GM23338 (cell line): Measurements from ENCODE around the gene TDP2. TPM values are rescaled to one million over a fixed set of nuclear protein-coding genes. Genes with fewer than 3 reads are reported as not detected.
A peak's percentile ranks its signal among the peaks of the same experiment; 100 is the strongest.

Experiments
- ATAC-seq: fragments of 200-7000 bp; cut with Tn5 transposase; 3 replicates; pipeline ENCODE4 v1.9.1; 2020
- DNase-seq: peaks from one replicate; pipeline ENCODE4 v3.0.0-alpha.2; 2015; ENCODE audit warnings: low spot score
- H2AFZ ChIP-seq: fragments of 200-600 bp; sonication (generic); 2 replicates; pipeline ENCODE4 v1.8.0; 2016; ENCODE audit warnings: antibody characterized with exemption, mild to moderate bottlenecking, moderate library complexity
- H3F3A ChIP-seq: fragments of 200-600 bp; sonication (generic); replicated peaks from 2 replicates; pipeline ENCODE4 v1.8.0; 2017; ENCODE audit warnings: antibody characterized with exemption, mixed run types, low read depth
- H3K27ac ChIP-seq: fragments of 200-600 bp; sonication (generic); 2 replicates; pipeline ENCODE4 v1.6.1; 2016; ENCODE audit warnings: low read depth
- H3K27me3 ChIP-seq: fragments of 200-600 bp; sonication (generic); 2 replicates; pipeline ENCODE4 v1.8.0; 2016; ENCODE audit warnings: mild to moderate bottlenecking, mixed run types, moderate library complexity; ENCODE audit not compliant: insufficient read depth
- H3K36me3 ChIP-seq: fragments of 200-600 bp; sonication (generic); 2 replicates; pipeline ENCODE4 v1.8.0; 2016; ENCODE audit warnings: mild to moderate bottlenecking; ENCODE audit not compliant: insufficient read depth
- H3K4me1 ChIP-seq: fragments of 200-600 bp; sonication (generic); 2 replicates; pipeline ENCODE4 v1.8.0; 2016; ENCODE audit warnings: mild to moderate bottlenecking, moderate library complexity; ENCODE audit not compliant: insufficient read depth
- H3K4me2 ChIP-seq: fragments of 200-600 bp; sonication (generic); 2 replicates; pipeline ENCODE4 v1.7.1; 2017; ENCODE audit warnings: mixed run types
- H3K4me3 ChIP-seq: fragments of 200-600 bp; sonication (generic); 2 replicates; pipeline ENCODE4 v1.6.1; 2016; ENCODE audit warnings: mixed run types
- H3K79me2 ChIP-seq: fragments of 200-600 bp; sonication (generic); replicated peaks from 2 replicates; pipeline ENCODE4 v1.8.0; 2017; ENCODE audit warnings: mild to moderate bottlenecking; ENCODE audit not compliant: insufficient read depth
- H3K9me2 ChIP-seq: fragments of 200-600 bp; sonication (generic); 2 replicates; pipeline ENCODE4 v1.8.0; 2017; ENCODE audit not compliant: insufficient read depth
- H4K20me1 ChIP-seq: fragments of 200-600 bp; sonication (generic); replicated peaks from 2 replicates; pipeline ENCODE4 v1.8.0; 2017; ENCODE audit warnings: mild to moderate bottlenecking; ENCODE audit not compliant: insufficient read depth
- H3K27ac Mint-ChIP-seq: 2 replicates; pipeline ENCODE4 v1.8.0; 2020; ENCODE audit warnings: inconsistent platforms, mild to moderate bottlenecking, moderate library complexity, mixed read lengths
- H3K27me3 Mint-ChIP-seq: 3 replicates; pipeline ENCODE4 v1.8.0; 2022; ENCODE audit warnings: low read depth, mild to moderate bottlenecking, moderate library complexity, mixed read lengths, inconsistent platforms; ENCODE audit not compliant: insufficient read depth, poor library complexity
- H3K36me3 Mint-ChIP-seq: 3 replicates; pipeline ENCODE4 v1.8.0; 2021; ENCODE audit warnings: low read depth, mild to moderate bottlenecking, inconsistent platforms, moderate library complexity, mixed read lengths
- H3K4me1 Mint-ChIP-seq: 3 replicates; pipeline ENCODE4 v1.8.0; 2020; ENCODE audit warnings: mild to moderate bottlenecking, inconsistent platforms, mixed read lengths
- H3K4me3 Mint-ChIP-seq: 3 replicates; pipeline ENCODE4 v1.8.0; 2021; ENCODE audit warnings: moderate library complexity, mild to moderate bottlenecking, inconsistent platforms, mixed read lengths
- H3K9me3 Mint-ChIP-seq: 3 replicates; pipeline ENCODE4 v1.8.0; 2020; ENCODE audit warnings: moderate library complexity, mild to moderate bottlenecking, inconsistent platforms, mixed read lengths
- ETS1 ChIP-seq: IDR thresholded peaks from 2 replicates; pipeline ENCODE4 v1.6.1; 2016; ENCODE audit warnings: antibody characterized with exemption
- JUNB ChIP-seq: IDR thresholded peaks from one replicate; pipeline ENCODE4 v1.6.1; 2016; ENCODE audit warnings: antibody characterized with exemption; ENCODE audit not compliant: unreplicated experiment
- NANOG ChIP-seq: IDR thresholded peaks from 2 replicates; pipeline ENCODE4 v1.6.1; 2016; ENCODE audit warnings: antibody characterized with exemption, borderline replicate concordance
- POLR2AphosphoS5 ChIP-seq: IDR thresholded peaks from 2 replicates; pipeline ENCODE4 v1.6.1; 2016; ENCODE audit warnings: antibody characterized with exemption, low read depth
- STAT1 ChIP-seq: IDR thresholded peaks from one replicate; pipeline ENCODE4 v1.6.1; 2016; ENCODE audit warnings: antibody characterized with exemption; ENCODE audit not compliant: unreplicated experiment
- polyA plus RNA-seq: library from polyadenylated mRNA; unstranded; fragments of >200 nt; fragmentation: Nextera tagmentation; extraction: Ambion mirVana; gene quantifications from 2 replicates; pipeline ENCODE4 v1.2.1, GENCODE V29; 2016
- total RNA-seq: library from RNA; depleted of rRNA; stranded (reverse); fragments of >200 nt; shearing (Covaris generic); gene quantifications from 2 replicates; pipeline ENCODE4 v1.2.3, GENCODE V29; 2014
- TF ChIP-seq, protein P1 (sequence below): fragments of 250-450 bp; sonication (Bioruptor Pico); IDR thresholded peaks from 2 replicates; pipeline ENCODE4 v1.5.0; 2020; ENCODE audit warnings: mild to moderate bottlenecking, moderate library complexity

TDP2 gene
- total and polyA plus RNA-seq, 2 experiments from 2014 or later, result 46.8 to 47.8 TPM

DNA sequence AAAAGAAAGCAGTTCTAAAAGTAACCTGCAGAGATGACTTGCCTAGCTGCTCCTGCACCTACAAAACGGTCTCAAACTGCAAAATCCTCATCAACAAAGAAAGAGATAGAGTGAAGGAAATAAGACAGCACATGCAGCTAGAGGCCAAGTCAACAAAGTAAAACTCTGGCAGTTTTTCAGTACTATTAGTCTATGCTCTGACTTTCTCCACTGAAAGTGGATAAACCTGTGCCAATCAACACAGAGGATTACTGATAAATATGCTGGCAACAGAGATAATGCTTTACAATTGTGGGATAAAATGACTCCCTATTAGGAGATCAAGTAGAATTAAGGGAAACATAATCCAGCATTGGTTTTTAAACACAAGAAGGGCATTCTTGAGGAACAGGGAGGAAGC, 34.1 kb downstream of the TDP2 start:
- 0 out of 3 replicates have a peak, but pooled peaks cover 4% of the 10 kb centered on the region for H3K9me3 Mint-ChIP-seq
- H3K36me3 Mint-ChIP-seq, result peaks cover 10% of the 10 kb centered on the region; the same call in 1 of the 3 replicates
- Histone ChIP-seq H3K4me1 (peaks cover 15% of the 10 kb centered on the region; the same call in 1 of the 2 replicates), H3K4me3 (no peak overlapping the region), H4K20me1 (no peaks in the 10 kb centered on the region), H3K79me2 (no peaks in the 10 kb centered on the region), H3K36me3 (no peaks in the 10 kb centered on the region), H3K27ac (no peak overlapping the region), H3K9me2 (no peaks in the 10 kb centered on the region), H3K4me2 (no peak overlapping the region), H2AFZ (peak overlapping the region; percentile 61), H3F3A (no peaks in the 10 kb centered on the region), H3K27me3 (no peaks in the 10 kb centered on the region)
- ATAC-seq (peak; percentile 50; the same call in 2 of the 3 replicates), DNase-seq (no peak)
- H3K4me1 Mint-ChIP-seq, result peaks cover 31% of the 10 kb centered on the region
- H3K4me3 Mint-ChIP-seq, result no peak overlapping the region
- no peaks in the 10 kb centered on the region for H3K27me3 Mint-ChIP-seq
- no peak overlapping the region for H3K27ac Mint-ChIP-seq
- TF ChIP-seq ETS1 (no peak), STAT1 (no peak), JUNB (no peak), POLR2AphosphoS5 (no peak), NANOG (no peak)
- TF ChIP-seq, protein P1, sequence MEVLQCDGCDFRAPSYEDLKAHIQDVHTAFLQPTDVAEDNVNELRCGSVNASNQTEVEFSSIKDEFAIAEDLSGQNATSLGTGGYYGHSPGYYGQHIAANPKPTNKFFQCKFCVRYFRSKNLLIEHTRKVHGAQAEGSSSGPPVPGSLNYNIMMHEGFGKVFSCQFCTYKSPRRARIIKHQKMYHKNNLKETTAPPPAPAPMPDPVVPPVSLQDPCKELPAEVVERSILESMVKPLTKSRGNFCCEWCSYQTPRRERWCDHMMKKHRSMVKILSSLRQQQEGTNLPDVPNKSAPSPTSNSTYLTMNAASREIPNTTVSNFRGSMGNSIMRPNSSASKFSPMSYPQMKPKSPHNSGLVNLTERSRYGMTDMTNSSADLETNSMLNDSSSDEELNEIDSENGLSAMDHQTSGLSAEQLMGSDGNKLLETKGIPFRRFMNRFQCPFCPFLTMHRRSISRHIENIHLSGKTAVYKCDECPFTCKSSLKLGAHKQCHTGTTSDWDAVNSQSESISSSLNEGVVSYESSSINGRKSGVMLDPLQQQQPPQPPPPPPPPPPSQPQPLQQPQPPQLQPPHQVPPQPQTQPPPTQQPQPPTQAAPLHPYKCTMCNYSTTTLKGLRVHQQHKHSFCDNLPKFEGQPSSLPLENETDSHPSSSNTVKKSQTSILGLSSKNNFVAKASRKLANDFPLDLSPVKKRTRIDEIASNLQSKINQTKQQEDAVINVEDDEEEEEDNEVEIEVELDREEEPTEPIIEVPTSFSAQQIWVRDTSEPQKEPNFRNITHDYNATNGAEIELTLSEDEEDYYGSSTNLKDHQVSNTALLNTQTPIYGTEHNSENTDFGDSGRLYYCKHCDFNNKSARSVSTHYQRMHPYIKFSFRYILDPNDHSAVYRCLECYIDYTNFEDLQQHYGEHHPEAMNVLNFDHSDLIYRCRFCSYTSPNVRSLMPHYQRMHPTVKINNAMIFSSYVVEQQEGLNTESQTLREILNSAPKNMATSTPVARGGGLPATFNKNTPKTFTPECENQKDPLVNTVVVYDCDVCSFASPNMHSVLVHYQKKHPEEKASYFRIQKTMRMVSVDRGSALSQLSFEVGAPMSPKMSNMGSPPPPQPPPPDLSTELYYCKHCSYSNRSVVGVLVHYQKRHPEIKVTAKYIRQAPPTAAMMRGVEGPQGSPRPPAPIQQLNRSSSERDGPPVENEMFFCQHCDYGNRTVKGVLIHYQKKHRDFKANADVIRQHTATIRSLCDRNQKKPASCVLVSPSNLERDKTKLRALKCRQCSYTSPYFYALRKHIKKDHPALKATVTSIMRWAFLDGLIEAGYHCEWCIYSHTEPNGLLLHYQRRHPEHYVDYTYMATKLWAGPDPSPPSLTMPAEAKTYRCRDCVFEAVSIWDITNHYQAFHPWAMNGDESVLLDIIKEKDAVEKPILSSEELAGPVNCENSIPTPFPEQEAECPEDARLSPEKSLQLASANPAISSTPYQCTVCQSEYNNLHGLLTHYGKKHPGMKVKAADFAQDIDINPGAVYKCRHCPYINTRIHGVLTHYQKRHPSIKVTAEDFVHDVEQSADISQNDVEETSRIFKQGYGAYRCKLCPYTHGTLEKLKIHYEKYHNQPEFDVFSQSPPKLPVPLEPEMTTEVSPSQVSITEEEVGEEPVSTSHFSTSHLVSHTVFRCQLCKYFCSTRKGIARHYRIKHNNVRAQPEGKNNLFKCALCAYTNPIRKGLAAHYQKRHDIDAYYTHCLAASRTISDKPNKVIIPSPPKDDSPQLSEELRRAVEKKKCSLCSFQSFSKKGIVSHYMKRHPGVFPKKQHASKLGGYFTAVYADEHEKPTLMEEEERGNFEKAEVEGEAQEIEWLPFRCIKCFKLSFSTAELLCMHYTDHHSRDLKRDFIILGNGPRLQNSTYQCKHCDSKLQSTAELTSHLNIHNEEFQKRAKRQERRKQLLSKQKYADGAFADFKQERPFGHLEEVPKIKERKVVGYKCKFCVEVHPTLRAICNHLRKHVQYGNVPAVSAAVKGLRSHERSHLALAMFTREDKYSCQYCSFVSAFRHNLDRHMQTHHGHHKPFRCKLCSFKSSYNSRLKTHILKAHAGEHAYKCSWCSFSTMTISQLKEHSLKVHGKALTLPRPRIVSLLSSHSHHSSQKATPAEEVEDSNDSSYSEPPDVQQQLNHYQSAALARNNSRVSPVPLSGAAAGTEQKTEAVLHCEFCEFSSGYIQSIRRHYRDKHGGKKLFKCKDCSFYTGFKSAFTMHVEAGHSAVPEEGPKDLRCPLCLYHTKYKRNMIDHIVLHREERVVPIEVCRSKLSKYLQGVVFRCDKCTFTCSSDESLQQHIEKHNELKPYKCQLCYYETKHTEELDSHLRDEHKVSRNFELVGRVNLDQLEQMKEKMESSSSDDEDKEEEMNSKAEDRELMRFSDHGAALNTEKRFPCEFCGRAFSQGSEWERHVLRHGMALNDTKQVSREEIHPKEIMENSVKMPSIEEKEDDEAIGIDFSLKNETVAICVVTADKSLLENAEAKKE (CRISPR knock-in tag), result no peak
